Measurements from ENCODE around the gene NRXN3.
A peak's percentile ranks its signal among the peaks of the same experiment; 100 is the strongest.
"Not testable (repeated sequence)": the region's sequence is repeated elsewhere in the genome, so short reads cannot be mapped to it uniquely, and the experiment has no call there.

NRXN3 gene

DNA sequence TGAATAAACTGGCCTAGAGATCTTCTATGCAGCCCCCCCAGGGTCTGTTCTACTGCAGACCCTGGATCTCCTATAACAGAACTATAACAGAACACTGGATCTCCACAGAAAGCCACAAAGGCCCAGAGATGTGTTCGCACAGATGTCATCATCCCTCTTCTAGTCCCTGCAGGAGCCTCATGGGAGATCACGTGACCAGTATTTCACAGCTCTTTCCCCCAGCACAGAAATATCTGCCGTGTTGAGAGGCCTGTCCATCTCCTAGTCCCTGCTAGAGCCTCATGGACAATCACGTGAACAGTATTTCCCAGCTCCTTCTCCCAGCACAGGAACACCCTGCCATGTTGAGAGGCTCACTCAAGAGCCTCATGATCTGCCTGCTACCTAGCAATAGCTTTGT, 331.7 kb downstream of the NRXN3 start:
- no peak for DNase-seq

- DNase-seq = no peak
These were observed 337.9 kb downstream of the NRXN3 start for GRCh38 chr14:78508023-78508422.

- no peak for DNase-seq
These were observed 339.3 kb downstream of the NRXN3 start for GRCh38 chr14:78509516-78509915.

DNA sequence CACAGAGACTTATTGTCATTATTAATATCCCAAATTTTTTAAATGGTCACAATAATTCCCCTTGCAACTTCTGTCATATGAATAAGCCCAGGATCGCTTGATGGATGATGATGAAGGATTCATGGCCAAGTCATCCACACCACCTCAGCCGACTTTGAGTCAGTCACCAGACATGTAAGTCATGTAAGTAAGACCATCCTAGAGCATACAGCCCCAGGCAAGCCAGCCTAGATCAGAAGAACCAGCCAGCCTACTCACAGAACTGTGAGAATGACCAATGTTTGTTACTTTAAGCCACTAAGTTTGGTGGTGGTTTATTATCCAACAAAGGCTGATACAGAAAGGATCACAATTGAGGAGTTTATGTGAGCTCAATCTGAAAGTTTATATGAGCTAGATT, 341.8 kb downstream of the NRXN3 start:
- DNase-seq = no peak

GRCh38 chr14:78519863-78520262, 349.7 kb downstream of the NRXN3 start:
- DNase-seq = no peak

DNA sequence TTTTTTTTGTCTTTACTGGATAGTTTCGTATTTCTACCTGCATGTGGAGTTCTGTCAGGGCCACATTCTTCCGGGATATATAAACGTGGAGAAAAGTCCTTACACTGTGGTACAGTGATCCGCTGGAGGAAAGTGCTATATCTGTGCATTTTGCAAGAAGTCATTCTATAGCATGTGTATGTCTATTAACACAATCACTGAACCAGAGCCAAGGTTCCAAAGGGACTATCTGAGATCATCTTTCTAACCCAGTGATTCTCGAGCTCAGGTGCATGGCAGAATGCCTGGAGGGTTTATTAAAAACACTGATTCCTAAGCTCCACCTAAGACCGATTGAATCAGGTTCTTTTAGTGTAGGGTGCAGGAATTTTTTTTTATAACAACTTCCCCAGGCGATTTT, 354.0 kb downstream of the NRXN3 start:
- no peak for DNase-seq

DNA sequence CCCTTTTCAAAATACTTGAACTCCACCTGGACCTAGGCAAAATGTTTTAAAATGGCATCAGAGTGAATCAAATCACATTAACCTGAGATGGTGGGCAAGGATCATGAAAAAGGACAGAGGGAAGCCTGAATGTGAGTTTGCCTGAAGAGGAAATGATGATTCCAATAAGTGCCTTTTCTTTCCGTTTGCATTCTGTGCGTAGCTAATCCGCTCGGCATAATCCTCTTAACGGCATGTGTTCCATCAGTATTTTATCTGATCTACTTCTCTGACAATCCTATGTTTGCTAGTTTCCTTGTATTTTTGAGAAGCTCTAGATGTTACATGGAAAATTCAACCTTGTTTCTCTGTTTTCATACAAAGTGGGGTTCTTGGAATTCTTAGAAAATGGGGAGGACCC, 354.6 kb downstream of the NRXN3 start:
- no peak for DNase-seq

DNA sequence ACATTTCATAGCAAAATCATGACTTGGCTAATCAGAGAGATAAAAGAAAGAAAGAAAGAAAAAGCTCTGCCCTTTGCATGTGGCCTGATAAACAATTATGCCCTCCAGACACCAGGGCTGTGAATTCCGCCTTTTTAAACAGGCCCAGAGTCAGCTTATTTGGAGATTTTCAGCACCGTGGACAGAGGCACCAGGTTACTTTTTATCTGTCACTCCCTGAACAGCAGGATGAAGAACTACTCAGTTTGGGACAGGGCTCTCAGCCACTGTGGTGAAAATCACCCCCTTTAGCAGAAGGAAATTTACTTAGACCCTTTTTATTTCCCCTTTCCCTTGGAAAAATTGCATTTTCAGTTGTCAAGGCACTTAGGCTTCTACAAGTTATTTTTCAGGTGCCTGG, 359.9 kb downstream of the NRXN3 start:
- no peak for DNase-seq

GRCh38 chr14:78534141-78534540, 364.0 kb downstream of the NRXN3 start:
- no peak for DNase-seq

GRCh38 chr14:78535041-78535440, 364.9 kb downstream of the NRXN3 start:
- no peak for DNase-seq

- not testable (repeated sequence) for DNase-seq
These were observed 371.6 kb downstream of the NRXN3 start for GRCh38 chr14:78541788-78542187.

GRCh38 chr14:78543433-78543832, 373.3 kb downstream of the NRXN3 start:
- no peak for DNase-seq

- no peak for DNase-seq
These were observed 390.9 kb downstream of the NRXN3 start for GRCh38 chr14:78561074-78561473.

GRCh38 chr14:78566026-78566858, 396.1 kb downstream of the NRXN3 start:
- peak; percentile 2 for DNase-seq

DNA sequence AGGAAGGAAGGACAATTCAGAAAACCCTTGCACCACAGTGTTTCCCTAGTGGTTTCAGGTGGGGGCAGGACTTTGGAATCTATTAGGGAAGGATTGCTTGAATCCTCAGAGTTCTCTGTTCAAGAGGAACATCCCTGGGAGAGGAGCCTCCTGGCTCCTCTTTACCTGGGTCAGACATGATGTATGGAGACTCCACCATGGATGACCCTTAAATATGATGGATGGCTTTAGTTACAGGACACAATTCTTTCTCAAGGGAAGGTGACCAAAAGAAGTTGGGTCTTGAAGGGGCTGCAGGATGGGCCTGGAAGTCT, 396.6 kb downstream of the NRXN3 start:
- no peak for DNase-seq

GRCh38 chr14:78567343-78567742, 397.2 kb downstream of the NRXN3 start:
- no peak for DNase-seq

GRCh38 chr14:78573736-78574135, 403.6 kb downstream of the NRXN3 start:
- DNase-seq = not testable (repeated sequence)

GRCh38 chr14:78576437-78577166, 406.4 kb downstream of the NRXN3 start:
- DNase-seq = no peak

DNA sequence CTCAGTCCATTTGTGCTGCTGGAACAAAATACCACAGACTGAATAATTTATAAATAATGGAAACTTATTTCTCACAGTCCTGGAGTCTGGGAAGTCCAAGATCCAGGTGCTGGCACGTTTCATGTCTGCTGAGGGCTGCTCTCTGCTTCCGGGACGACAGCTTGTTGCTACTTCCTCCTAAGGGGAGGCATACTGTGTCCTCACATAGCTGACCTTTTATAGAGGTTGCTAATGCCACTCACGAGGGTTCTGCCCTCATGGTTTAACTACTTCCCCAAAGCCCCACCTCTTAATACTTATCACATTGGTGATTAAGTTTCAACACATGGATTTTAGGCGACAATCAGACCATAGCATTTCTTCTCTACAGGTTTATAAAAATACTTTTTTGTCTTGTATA, 411.1 kb downstream of the NRXN3 start:
- DNase-seq = no peak

GRCh38 chr14:78586681-78587080, 416.5 kb downstream of the NRXN3 start:
- no peak for DNase-seq

- DNase-seq = no peak
These were observed 418.7 kb downstream of the NRXN3 start for GRCh38 chr14:78588906-78589305.

DNA sequence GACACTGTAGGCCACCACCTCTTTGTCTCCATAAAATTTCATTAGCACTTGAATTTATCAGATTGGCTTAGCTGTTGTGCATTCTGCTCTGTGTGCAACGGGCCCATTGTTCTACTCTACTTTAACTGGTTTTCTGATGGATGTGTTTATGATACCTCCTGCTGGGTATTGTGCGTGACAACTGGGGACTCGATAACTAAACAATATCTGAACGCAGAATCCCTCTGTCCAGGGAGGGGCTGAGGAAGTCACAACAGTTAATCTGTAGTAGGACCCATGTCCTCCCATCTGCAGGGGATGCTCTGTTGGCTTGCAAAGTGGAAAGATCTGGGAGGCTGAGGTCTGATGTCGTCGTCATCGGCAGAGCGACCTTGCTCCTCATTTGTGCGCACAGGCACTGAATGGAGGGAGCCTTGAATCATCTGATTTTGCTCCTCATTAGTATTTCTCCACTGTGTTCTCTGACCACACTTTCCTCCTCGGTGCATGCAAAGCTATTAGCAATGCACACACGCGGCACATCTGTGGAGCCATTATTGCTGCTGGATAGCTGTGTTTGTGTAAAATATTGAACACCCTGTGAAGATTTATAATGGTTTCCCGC, 422.5 kb downstream of the NRXN3 start:
- DNase-seq = no peak

DNA sequence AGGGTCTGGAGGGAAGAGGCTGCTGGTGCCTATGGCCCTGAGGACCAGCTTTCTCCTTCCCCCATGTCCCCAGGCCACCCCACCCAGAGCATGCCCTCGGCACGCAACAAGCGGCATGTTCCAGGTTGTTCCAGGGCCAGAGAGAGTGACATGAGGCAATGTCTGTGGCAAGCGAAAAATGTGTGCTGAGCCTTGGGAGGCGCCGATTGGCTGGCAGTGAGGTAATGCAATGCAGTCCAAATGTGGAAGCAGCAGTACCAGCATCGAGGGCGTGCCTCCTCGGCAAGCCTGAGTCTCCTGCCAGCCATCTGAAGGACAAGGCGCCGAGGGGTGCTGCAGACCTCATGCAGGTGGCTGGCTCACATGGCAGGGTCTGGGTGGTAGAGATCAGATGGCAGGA, 423.8 kb downstream of the NRXN3 start:
- DNase-seq = no peak

DNA sequence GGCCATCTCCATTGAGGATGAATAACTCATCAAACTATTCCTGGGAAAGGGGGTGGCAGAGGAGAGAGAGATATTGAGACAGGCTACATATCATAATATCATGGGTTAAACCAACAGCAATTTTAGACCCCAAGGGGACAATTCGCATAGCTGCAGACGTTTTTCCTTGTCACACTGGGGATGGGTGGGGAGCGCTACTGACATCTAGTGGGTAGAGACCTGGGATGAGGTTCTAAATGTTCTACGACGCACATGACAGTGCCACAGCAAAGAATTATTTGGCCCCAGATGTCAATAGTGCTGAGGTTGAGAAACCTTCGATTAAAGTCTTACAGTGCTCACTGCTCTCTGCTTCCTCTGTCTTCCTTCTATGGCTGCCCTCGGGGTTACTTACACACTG, 425.6 kb downstream of the NRXN3 start:
- no peak for DNase-seq
